Measurements from ENCODE around the gene FOXP2.
"Not testable (repeated sequence)": the region's sequence is repeated elsewhere in the genome, so short reads cannot be mapped to it uniquely, and the experiment has no call there.

The FOXP2 gene

GRCh38 chr7:114548081-114548980 lies 133.7 kb downstream of the FOXP2 start:
- FAIRE-seq (no peak), DNase-seq (ENCODE audit: insufficient read length, low spot score) (no peak)
- no peak for TF ChIP-seq PAX5 (IDR thresholded peaks at IDR 0.05; ENCODE audit: insufficient read depth, low read length, severe bottlenecking)
- no peak for TF ChIP-seq TAF1 (IDR thresholded peaks at IDR 0.05; ENCODE audit: low read depth, low read length)
- no peak for TF ChIP-seq SPI1 (IDR thresholded peaks at IDR 0.05; ENCODE audit: low read depth, low read length)
- TF ChIP-seq POLR2A (IDR thresholded peaks at IDR 0.05; ENCODE audit: low read depth, low read length), result no peak
- TF ChIP-seq POU2F2 (IDR thresholded peaks at IDR 0.05; ENCODE audit: low read depth, low read length), result no peak
- TF ChIP-seq POLR2AphosphoS5 (IDR thresholded peaks at IDR 0.05; ENCODE audit: low read depth, low read length), result no peak

- TF ChIP-seq SPI1 (IDR thresholded peaks at IDR 0.05; ENCODE audit: low read depth, low read length) (peak; percentile 51), POLR2A (IDR thresholded peaks at IDR 0.05; ENCODE audit: low read depth, low read length) (no peak)
- DNase-seq (ENCODE audit: insufficient read length, low spot score), result peak; percentile 3
- FAIRE-seq, result no peak
Observed at GRCh38 chr7:114554781-114555537, 140.3 kb downstream of the FOXP2 start.

DNA sequence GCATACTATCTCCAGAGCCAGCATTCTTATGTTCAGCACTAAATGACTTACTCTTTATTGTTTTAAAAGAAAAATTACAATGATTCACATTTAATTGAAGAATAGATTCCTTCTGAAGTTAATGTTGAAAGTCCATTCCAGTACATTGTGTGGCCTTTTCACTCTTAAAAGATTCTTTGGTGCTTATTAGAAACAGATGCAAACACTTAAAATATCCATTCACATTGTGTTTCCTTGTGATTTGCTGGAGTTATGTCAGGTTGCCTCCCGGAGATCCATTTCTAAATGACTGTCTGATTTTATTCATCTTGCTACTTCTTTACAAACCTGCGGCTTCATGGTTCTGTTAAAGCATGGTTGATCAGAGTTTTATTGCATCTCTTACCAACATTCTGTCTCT lies 152.8 kb downstream of the FOXP2 start:
- FAIRE-seq, result no peak
- TF ChIP-seq SPI1 (IDR thresholded peaks at IDR 0.05; ENCODE audit: low read depth, low read length) (no peak), POLR2AphosphoS5 (IDR thresholded peaks at IDR 0.05; ENCODE audit: low read depth, low read length) (no peak), TAF1 (IDR thresholded peaks at IDR 0.05; ENCODE audit: low read depth, low read length) (no peak), POU2F2 (IDR thresholded peaks at IDR 0.05; ENCODE audit: low read depth, low read length) (no peak), POLR2A (IDR thresholded peaks at IDR 0.05; ENCODE audit: low read depth, low read length) (no peak)
- no peak for DNase-seq (ENCODE audit: insufficient read length, low spot score)

GRCh38 chr7:114569220-114569619 lies 154.6 kb downstream of the FOXP2 start:
- no peak for TF ChIP-seq POLR2AphosphoS5 (IDR thresholded peaks at IDR 0.05; ENCODE audit: low read depth, low read length)
- TF ChIP-seq SPI1 (IDR thresholded peaks at IDR 0.05; ENCODE audit: low read depth, low read length), result no peak
- no peak for TF ChIP-seq TAF1 (IDR thresholded peaks at IDR 0.05; ENCODE audit: low read depth, low read length)
- no peak for TF ChIP-seq POLR2A (IDR thresholded peaks at IDR 0.05; ENCODE audit: low read depth, low read length)
- TF ChIP-seq PAX5 (IDR thresholded peaks at IDR 0.05; ENCODE audit: insufficient read depth, low read length, severe bottlenecking), result no peak
- TF ChIP-seq POU2F2 (IDR thresholded peaks at IDR 0.05; ENCODE audit: low read depth, low read length), result no peak
- DNase-seq (ENCODE audit: insufficient read length, low spot score) (no peak), FAIRE-seq (no peak)

GRCh38 chr7:114574384-114574783 lies 159.8 kb downstream of the FOXP2 start:
- TF ChIP-seq POLR2AphosphoS5 (IDR thresholded peaks at IDR 0.05; ENCODE audit: low read depth, low read length) (no peak), POU2F2 (IDR thresholded peaks at IDR 0.05; ENCODE audit: low read depth, low read length) (no peak), SPI1 (IDR thresholded peaks at IDR 0.05; ENCODE audit: low read depth, low read length) (no peak), PAX5 (IDR thresholded peaks at IDR 0.05; ENCODE audit: insufficient read depth, low read length, severe bottlenecking) (no peak), TAF1 (IDR thresholded peaks at IDR 0.05; ENCODE audit: low read depth, low read length) (no peak)
- FAIRE-seq (no peak), DNase-seq (ENCODE audit: insufficient read length, low spot score) (no peak)

DNA sequence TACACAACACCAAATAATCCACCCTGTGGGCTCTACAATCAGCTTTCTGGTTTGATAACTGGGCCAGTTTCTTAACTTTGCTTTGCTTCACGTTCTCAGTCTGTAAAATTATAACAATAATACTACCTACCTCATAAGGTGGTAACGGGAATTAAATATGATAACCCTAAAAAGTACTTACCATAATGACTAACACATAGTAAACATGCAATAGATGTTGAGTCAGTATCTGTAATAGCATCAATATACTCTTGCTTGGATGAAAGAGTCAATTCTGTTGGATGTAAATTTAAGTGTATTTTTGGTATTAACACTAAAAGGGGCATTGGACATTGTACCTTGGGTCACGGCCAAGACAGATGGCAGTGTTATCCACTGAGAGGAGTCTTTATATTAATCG lies 160.5 kb downstream of the FOXP2 start:
- FAIRE-seq, result no peak
- TF ChIP-seq SPI1 (IDR thresholded peaks at IDR 0.05; ENCODE audit: low read depth, low read length) (no peak), TAF1 (IDR thresholded peaks at IDR 0.05; ENCODE audit: low read depth, low read length) (no peak), POLR2AphosphoS5 (IDR thresholded peaks at IDR 0.05; ENCODE audit: low read depth, low read length) (no peak), POLR2A (IDR thresholded peaks at IDR 0.05; ENCODE audit: low read depth, low read length) (no peak), POU2F2 (IDR thresholded peaks at IDR 0.05; ENCODE audit: low read depth, low read length) (no peak), PAX5 (IDR thresholded peaks at IDR 0.05; ENCODE audit: insufficient read depth, low read length, severe bottlenecking) (no peak)

DNA sequence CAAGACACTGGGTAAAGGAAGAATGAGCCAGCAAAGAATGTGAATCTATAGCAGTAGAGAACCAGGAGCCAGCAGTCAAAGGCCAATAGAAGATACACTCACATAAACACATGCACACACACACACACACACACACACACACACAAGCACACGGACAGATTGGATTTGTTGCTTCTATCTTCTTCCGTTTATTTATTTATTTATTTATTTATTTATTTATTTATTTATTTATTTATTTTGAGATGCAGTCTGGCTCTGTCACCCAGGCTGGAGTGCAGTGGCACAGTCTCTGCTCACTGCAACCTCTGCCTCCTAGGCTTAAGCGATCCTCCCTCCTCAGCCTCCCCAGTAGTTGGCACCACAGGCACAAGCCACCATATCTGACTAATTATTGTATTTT lies 166.3 kb downstream of the FOXP2 start:
- not testable (repeated sequence) for DNase-seq (ENCODE audit: insufficient read length, low spot score); FAIRE-seq

More for the DNA sequence above, 160.5 kb downstream of the FOXP2 start:
- DNase-seq (ENCODE audit: insufficient read length, low spot score), result no peak

DNA sequence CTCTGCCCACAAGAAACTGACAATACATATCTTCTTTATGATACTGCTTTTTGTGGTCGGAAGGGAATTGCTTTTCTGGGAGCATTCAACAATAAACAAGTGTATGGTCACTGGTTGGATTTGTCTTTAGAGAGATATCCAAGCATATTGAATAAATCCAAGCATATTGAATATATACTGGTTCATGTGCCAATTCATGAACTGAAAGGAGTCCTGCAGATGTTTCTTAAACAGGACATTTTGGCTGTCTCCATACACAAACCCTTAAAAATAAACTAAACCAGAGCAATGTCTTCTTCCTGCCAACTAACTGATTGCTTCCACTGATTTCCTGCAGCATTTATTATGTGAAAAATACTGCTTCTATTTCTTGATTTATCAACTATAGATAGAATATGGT lies 173.9 kb downstream of the FOXP2 start:
- DNase-seq (ENCODE audit: insufficient read length, low spot score) (no peak), FAIRE-seq (no peak)
- TF ChIP-seq POU2F2 (IDR thresholded peaks at IDR 0.05; ENCODE audit: low read depth, low read length) (no peak), PAX5 (IDR thresholded peaks at IDR 0.05; ENCODE audit: insufficient read depth, low read length, severe bottlenecking) (no peak), SPI1 (IDR thresholded peaks at IDR 0.05; ENCODE audit: low read depth, low read length) (no peak), TAF1 (IDR thresholded peaks at IDR 0.05; ENCODE audit: low read depth, low read length) (no peak), POLR2A (IDR thresholded peaks at IDR 0.05; ENCODE audit: low read depth, low read length) (no peak), POLR2AphosphoS5 (IDR thresholded peaks at IDR 0.05; ENCODE audit: low read depth, low read length) (no peak)

DNA sequence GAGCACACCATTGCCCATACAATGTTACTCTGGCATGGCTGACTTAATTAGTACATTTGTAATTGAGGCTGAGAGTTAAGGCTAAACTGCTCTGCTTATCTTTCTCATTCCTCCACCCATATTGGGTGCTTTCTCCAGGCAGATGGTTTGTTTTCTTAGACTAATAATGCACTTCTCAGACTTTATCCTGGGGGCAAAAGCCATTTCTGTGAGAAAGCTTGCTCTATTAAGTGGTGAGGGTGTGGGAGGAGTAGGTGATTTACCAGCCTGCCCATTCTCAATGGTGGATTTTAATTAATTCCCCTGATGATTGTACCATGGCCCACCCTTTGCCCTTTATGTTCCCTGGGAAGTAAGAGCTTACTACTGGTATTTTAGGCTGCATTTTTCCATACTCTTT lies 174.8 kb downstream of the FOXP2 start:
- no peak for FAIRE-seq
- TF ChIP-seq PAX5 (IDR thresholded peaks at IDR 0.05; ENCODE audit: insufficient read depth, low read length, severe bottlenecking) (no peak), POLR2A (IDR thresholded peaks at IDR 0.05; ENCODE audit: low read depth, low read length) (no peak), SPI1 (IDR thresholded peaks at IDR 0.05; ENCODE audit: low read depth, low read length) (no peak), POU2F2 (IDR thresholded peaks at IDR 0.05; ENCODE audit: low read depth, low read length) (no peak), POLR2AphosphoS5 (IDR thresholded peaks at IDR 0.05; ENCODE audit: low read depth, low read length) (no peak), TAF1 (IDR thresholded peaks at IDR 0.05; ENCODE audit: low read depth, low read length) (no peak)
- DNase-seq (ENCODE audit: insufficient read length, low spot score), result no peak

- DNase-seq (ENCODE audit: insufficient read length, low spot score) (no peak), FAIRE-seq (no peak)
- TF ChIP-seq PAX5 (IDR thresholded peaks at IDR 0.05; ENCODE audit: insufficient read depth, low read length, severe bottlenecking) (no peak), POU2F2 (IDR thresholded peaks at IDR 0.05; ENCODE audit: low read depth, low read length) (no peak), POLR2A (IDR thresholded peaks at IDR 0.05; ENCODE audit: low read depth, low read length) (no peak), SPI1 (IDR thresholded peaks at IDR 0.05; ENCODE audit: low read depth, low read length) (no peak), POLR2AphosphoS5 (IDR thresholded peaks at IDR 0.05; ENCODE audit: low read depth, low read length) (no peak), TAF1 (IDR thresholded peaks at IDR 0.05; ENCODE audit: low read depth, low read length) (no peak)
Observed at GRCh38 chr7:114590298-114590697, 175.7 kb downstream of the FOXP2 start.

Data from GM12891 (cell line).